ENCODE data around the gene CHADL.

CHADL gene

DNA sequence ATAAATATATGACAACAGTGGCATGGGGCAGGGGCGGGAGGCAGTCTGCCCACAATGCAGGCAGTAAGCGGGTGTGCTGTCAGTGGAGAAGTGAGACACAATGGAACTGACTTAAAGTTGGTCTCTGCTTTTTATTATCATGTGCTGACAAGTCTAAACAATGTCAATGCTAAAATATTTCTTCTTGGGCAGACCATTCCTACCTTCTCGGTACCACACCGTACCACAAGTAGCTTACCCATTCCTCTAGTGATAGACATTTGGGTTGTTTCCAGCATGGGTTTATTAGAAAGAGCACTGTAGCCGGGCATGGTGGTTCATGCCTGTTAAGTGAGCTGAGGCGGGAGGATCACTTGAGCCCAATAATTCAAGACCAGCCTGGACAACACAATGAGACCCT, 2.6 kb upstream of the CHADL start:
- Histone ChIP-seq H4K20me1 (ENCODE audit: insufficient read depth, low read length) (no peaks in the 10 kb centered on the region), H3K4me1 (ENCODE audit: low read length) (no peaks in the 10 kb centered on the region), H3K79me2 (ENCODE audit: low read length) (no peaks in the 10 kb centered on the region), H3K36me3 (replicated peaks; ENCODE audit: insufficient read depth, low read length) (no peaks in the 10 kb centered on the region), H3K9ac (ENCODE audit: low read length) (no peak overlapping the region), H3K27me3 (replicated peaks; ENCODE audit: insufficient read depth, low read length) (no peaks in the 10 kb centered on the region), H3F3A (ENCODE audit: insufficient read depth, low read length) (peaks cover 4% of the 10 kb centered on the region), H3K4me3 (ENCODE audit: low read length) (no peak overlapping the region), H3K9me2 (replicated peaks; ENCODE audit: insufficient read depth, low read length) (no peaks in the 10 kb centered on the region), H3K27ac (ENCODE audit: low read length) (no peak overlapping the region), H2AFZ (ENCODE audit: low read length) (no peak overlapping the region), H3K4me2 (ENCODE audit: low read depth, low read length) (no peak overlapping the region), H3K9me3 (replicated peaks; ENCODE audit: insufficient read depth, low read length) (no peaks in the 10 kb centered on the region)
- DNase-seq: no peak
- TF ChIP-seq, protein P1, sequence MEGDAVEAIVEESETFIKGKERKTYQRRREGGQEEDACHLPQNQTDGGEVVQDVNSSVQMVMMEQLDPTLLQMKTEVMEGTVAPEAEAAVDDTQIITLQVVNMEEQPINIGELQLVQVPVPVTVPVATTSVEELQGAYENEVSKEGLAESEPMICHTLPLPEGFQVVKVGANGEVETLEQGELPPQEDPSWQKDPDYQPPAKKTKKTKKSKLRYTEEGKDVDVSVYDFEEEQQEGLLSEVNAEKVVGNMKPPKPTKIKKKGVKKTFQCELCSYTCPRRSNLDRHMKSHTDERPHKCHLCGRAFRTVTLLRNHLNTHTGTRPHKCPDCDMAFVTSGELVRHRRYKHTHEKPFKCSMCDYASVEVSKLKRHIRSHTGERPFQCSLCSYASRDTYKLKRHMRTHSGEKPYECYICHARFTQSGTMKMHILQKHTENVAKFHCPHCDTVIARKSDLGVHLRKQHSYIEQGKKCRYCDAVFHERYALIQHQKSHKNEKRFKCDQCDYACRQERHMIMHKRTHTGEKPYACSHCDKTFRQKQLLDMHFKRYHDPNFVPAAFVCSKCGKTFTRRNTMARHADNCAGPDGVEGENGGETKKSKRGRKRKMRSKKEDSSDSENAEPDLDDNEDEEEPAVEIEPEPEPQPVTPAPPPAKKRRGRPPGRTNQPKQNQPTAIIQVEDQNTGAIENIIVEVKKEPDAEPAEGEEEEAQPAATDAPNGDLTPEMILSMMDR (IDR thresholded peaks at IDR 0.05; ENCODE audit: low read length): no peak
- TF ChIP-seq EZH2phosphoT487 (IDR thresholded peaks at IDR 0.05; ENCODE audit: low read length) (no peak), EZH2 (optimal IDR thresholded peaks at IDR 0.05; ENCODE audit: low read depth, low read length) (no peak)

DNA sequence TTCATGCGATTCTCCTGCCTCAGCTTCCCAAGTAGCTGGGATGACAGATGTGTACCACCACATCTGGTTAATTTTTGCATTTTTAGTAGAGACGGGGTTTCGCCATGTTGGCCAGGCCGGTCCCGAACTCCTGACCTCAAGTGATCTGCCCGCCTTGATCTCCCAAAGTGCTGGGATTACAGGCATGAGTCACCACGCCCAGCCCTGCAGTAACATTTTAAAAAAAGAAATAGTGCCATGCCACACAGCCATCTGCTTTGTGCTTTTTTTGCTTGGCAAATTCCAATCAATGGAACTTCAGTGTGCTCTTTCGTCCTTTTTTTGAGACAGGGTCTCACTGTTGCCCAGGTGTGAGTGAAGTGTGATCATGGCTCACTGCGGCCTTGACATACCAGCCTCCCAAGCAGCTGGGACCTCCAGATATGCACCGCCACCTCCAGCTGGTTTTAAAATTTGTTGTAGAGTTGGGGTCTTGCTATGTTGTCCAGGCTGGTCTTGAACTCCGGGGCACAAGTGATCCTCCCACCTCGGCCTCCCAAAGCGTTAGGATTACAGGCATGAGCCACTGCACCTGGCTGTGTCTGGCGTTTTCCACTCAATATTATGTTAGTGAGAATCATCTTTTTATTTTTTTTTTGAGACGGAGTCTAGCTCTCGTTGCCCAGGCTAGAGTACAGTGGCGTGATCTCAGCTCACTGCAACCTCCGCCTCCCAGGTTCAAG, 1.8 kb upstream of the CHADL start:
- Histone ChIP-seq H3F3A (ENCODE audit: insufficient read depth, low read length) (peaks cover 4% of the 10 kb centered on the region), H3K27me3 (replicated peaks; ENCODE audit: insufficient read depth, low read length) (no peaks in the 10 kb centered on the region), H3K9me2 (replicated peaks; ENCODE audit: insufficient read depth, low read length) (no peaks in the 10 kb centered on the region), H3K36me3 (replicated peaks; ENCODE audit: insufficient read depth, low read length) (no peaks in the 10 kb centered on the region), H2AFZ (ENCODE audit: low read length) (no peak overlapping the region), H3K27ac (ENCODE audit: low read length) (no peak overlapping the region), H3K4me2 (ENCODE audit: low read depth, low read length) (no peak overlapping the region), H3K9me3 (replicated peaks; ENCODE audit: insufficient read depth, low read length) (no peaks in the 10 kb centered on the region), H4K20me1 (ENCODE audit: insufficient read depth, low read length) (no peaks in the 10 kb centered on the region), H3K4me3 (ENCODE audit: low read length) (no peak overlapping the region), H3K79me2 (ENCODE audit: low read length) (no peaks in the 10 kb centered on the region), H3K9ac (ENCODE audit: low read length) (no peak overlapping the region), H3K4me1 (ENCODE audit: low read length) (no peaks in the 10 kb centered on the region)
- no peak for TF ChIP-seq EZH2phosphoT487 (IDR thresholded peaks at IDR 0.05; ENCODE audit: low read length)
- TF ChIP-seq, protein P1 (IDR thresholded peaks at IDR 0.05; ENCODE audit: low read length): no peak
- no peak for TF ChIP-seq EZH2 (optimal IDR thresholded peaks at IDR 0.05; ENCODE audit: low read depth, low read length)
- no peak for DNase-seq

DNA sequence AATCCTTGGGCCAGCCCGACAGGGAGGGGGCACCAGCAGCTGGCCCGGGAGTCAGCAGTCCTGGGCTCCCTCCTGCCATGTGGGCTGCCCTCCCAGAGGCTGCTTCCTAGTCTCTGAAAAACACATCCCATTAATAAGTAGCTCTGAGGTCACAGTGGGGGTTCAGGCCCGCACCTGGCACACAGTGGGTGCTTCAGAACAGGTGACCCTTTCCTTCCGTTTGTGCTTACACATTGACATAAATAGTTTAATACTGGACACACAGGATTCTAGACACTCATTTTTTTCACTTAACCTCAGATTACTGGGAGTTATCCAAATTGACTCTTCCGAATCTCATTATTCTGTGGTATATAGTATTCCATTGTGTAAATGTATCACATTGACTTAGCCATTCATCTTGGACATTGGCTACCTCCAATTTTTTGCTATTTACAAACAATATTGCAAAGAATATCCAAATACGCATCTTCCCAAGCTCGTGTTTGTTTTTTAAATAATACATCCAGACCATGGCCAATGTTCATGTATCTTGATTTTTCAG, 474 bp upstream of the CHADL start:
- Histone ChIP-seq H3F3A (ENCODE audit: insufficient read depth, low read length) (peaks cover 4% of the 10 kb centered on the region), H3K4me2 (ENCODE audit: low read depth, low read length) (no peak overlapping the region), H3K4me3 (ENCODE audit: low read length) (no peak overlapping the region), H3K9me2 (replicated peaks; ENCODE audit: insufficient read depth, low read length) (no peaks in the 10 kb centered on the region), H4K20me1 (ENCODE audit: insufficient read depth, low read length) (no peaks in the 10 kb centered on the region), H3K9ac (ENCODE audit: low read length) (no peak overlapping the region), H3K36me3 (replicated peaks; ENCODE audit: insufficient read depth, low read length) (no peaks in the 10 kb centered on the region), H3K4me1 (ENCODE audit: low read length) (0 out of 2 replicates have a peak, but pooled peaks cover 6% of the 10 kb centered on the region), H3K9me3 (replicated peaks; ENCODE audit: insufficient read depth, low read length) (no peaks in the 10 kb centered on the region), H3K27ac (ENCODE audit: low read length) (no peak overlapping the region), H3K27me3 (replicated peaks; ENCODE audit: insufficient read depth, low read length) (no peaks in the 10 kb centered on the region), H3K79me2 (ENCODE audit: low read length) (no peaks in the 10 kb centered on the region), H2AFZ (ENCODE audit: low read length) (no peak overlapping the region)
- TF ChIP-seq EZH2 (optimal IDR thresholded peaks at IDR 0.05; ENCODE audit: low read depth, low read length) (no peak), EZH2phosphoT487 (IDR thresholded peaks at IDR 0.05; ENCODE audit: low read length) (no peak)
- TF ChIP-seq, protein P1 (IDR thresholded peaks at IDR 0.05; ENCODE audit: low read length): no peak
- DNase-seq: no peak
